HL-60 (cell line): ENCODE results near the gene THEM5.

Experiments
- CTCF ChIP-seq: IDR thresholded peaks from one replicate; pipeline ENCODE4 v1.5.1; 2011; ENCODE audit warnings: low read length, control low read depth, inconsistent platforms; ENCODE audit not compliant: insufficient read depth
- GABPA ChIP-seq: IDR thresholded peaks from 2 replicates; pipeline ENCODE4 v1.6.1; 2012; ENCODE audit warnings: low read depth
- POLR2AphosphoS5 ChIP-seq: IDR thresholded peaks from 2 replicates; pipeline ENCODE4 v1.6.1; 2012; ENCODE audit warnings: low read depth
- REST ChIP-seq: IDR thresholded peaks from 2 replicates; pipeline ENCODE4 v1.6.1; 2012; ENCODE audit warnings: low read depth; ENCODE audit not compliant: insufficient replicate concordance
- SPI1 ChIP-seq: IDR thresholded peaks from 2 replicates; pipeline ENCODE4 v1.6.1; 2012; ENCODE audit warnings: low read depth, mild to moderate bottlenecking, borderline replicate concordance

- TF ChIP-seq CTCF (no peak), POLR2AphosphoS5 (no peak), REST (no peak), SPI1 (no peak), GABPA (no peak)
These were observed 51.1 kb downstream of the THEM5 start for GRCh38 chr1:151802372-151802771.
